DMS114 treated with DMSO at 0.1 percent for 48 hours (cell line): ENCODE data around the gene WDFY2.
"Not testable (repeated sequence)": the region's sequence is repeated elsewhere in the genome, so short reads cannot be mapped to it uniquely, and the experiment has no call there.

ENCODE experiments used
- DNase-seq: peaks from one replicate; lab custom pipeline; 2025; ENCODE audit not compliant: unreplicated experiment; lab: John Stamatoyannopoulos, UW

The WDFY2 gene

GRCh38 chr13:51629491-51630287 lies 45.4 kb downstream of the WDFY2 start:
- DNase-seq: no peak

DNA sequence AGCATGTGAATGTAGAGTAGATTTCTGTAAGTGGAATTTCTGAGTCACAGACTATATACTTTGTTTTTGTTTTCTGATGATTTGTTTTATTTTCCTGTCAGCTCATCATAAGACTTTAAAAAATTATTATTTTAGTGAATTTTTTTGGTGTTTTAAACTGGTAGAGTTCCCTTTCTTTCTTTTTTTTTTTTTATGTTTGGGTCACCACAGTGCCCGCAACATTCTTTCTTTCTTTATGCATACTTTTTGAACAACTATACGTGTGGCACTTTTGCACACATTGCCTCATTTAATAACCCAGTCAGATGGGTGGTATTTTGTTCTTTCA lies 46.0 kb downstream of the WDFY2 start:
- DNase-seq: no peak

DNA sequence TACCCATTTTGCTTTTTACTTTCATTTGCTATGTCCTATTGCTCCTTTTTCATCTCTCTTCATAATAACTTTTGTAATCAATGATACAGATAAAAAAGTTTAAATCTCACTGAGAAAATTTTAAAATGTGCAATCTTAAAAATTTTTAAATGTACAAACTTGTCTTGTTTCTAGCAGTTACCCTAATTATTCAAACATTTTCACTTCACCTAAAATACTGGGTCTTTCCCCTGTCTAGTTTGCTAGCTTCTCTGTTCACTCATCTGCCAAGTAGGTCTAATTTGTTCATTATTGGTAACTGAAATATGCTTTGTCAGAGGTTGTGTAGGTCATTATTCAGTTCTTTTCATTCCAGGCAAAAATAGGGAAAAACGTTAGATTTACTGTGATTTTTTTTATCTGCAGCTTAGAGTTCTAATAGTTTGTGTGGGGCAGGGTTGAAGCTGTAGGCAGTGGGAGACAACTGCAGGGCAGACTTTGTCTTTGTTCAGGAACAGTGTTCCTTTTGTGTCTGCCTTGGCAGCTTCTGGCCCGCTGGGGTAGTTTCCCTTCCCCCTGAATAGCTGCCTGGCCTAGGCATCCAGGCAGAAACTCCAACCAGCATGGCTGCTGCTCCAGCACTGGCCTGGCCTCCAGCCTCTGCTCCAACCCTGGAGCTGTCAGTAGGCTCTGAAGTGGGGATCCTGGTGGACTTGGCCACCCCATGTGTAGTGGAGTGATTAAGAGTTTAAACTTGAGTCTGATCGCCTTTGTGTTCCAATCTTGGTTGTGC lies 48.5 kb downstream of the WDFY2 start:
- DNase-seq: no peak

DNA sequence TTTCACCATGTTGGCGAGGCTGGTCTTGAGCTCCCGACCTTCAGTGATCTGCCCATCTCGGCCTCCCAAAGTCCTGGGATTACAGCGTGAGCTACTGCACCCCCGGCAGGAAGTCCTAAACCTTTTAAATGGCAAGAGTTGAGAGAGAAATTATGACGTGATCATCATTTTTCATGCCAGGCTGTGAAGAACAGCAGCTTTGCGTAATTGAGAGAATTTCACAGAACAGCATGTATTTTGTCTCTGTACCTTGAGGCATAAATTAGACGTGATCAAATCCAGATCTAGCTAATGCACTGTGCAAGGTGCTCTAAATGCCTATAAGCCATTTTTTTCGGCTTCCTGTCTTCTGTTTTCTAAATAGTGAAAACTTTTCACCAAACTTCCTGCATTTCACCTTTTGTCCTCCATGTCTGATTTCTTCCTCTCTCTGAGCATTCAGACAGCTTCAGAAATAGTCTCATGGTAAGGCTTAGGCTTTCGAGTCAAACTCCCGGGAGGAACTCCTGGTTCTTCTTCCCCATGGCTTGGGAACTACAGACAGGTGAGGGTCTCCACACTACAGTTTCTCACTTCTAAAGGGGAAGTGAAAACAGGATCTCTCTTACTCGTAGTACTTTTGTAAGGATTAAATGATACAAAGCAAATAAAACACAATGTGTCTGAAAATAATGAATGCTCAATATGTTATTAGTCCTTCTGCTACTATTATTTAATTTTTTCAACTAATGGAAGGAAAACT lies 51.0 kb downstream of the WDFY2 start:
- DNase-seq: no peak

- no peak for DNase-seq
Observed at GRCh38 chr13:51636349-51636890, 52.2 kb downstream of the WDFY2 start.

GRCh38 chr13:51637852-51638215 lies 53.6 kb downstream of the WDFY2 start:
- DNase-seq: no peak

GRCh38 chr13:51638216-51638871 lies 54.1 kb downstream of the WDFY2 start:
- DNase-seq: no peak

GRCh38 chr13:51639171-51639570 lies 54.9 kb downstream of the WDFY2 start:
- no peak for DNase-seq

- DNase-seq: not testable (repeated sequence)
Observed at GRCh38 chr13:51640696-51641095, 56.4 kb downstream of the WDFY2 start.

DNA sequence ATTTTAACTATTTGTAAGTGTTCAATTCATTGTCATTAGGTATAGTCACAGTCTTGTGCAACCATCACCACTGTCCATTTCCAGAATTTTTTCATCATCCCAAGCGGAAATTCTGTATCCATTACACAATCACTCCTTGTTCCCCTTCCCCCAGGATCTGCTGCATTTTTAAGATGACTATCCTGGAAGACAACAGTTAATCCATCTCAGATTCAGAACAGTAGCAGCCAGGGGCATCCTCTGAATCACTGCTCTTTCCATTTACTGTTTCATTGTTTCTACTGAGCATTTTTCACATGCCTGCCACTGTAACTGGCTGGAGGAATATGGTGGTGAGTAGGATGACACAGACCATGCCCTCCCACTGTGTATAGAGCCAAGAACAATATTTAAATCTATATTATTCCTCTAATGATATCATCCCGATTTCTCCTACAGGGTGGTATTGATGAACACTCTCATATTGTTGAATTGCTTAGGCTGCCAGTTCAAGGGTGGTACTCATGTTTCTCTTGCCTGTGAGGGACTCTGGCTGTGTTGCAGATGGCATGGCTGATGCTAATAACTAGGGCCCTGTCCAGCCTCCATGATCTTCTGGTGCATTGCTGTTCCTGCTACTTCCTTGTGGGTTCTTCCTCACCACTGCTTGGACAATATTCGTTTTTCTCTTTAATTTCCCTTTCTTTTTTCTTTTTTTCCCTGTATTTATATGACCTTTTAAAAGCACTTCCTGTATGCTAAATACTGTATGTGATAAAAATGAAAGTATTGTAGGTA lies 59.0 kb downstream of the WDFY2 start:
- DNase-seq: no peak

DNA sequence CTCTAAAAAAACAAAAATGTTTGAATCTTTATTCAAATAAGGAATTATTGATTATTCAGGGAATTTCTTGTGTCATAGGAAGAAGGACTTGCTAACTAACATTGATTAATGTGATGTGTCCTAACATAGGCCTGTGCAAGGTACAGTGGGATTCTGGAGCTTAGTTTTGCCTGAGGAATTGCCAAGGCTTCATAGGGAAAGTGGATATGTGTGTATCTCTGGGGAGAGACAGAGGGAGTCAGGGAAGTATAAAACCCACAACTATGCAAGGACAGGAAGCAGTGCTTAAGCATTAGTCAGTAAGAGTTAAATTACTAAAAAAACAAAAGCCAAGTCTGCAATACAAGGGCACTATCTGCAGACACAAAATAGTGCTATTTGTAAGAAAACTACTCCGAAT lies 59.6 kb downstream of the WDFY2 start:
- no peak for DNase-seq

GRCh38 chr13:51644654-51645053 lies 60.4 kb downstream of the WDFY2 start:
- no peak for DNase-seq

DNA sequence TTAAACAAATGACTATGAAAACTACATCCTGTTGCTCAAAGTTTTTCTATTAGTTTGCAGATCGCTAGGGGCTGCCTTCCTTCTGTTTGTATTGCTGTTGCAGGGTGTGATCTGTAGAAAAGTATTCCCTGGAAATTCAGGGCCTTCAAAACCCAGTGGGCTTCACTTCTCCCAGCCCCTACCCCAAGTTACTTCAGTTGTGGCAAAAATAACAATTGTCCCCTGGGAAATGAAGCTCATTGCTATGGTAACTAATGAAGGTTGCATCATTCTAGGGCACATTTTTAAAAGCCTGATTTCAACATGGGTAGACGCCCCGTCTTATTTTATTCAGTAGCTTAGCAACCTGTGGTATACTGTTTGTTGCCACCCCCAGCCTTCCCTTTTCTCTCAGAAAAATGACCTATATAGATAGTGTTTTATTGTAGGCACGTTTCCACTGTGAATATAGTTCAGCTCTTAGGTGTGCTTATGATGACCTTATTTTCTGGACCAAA lies 60.9 kb downstream of the WDFY2 start:
- no peak for DNase-seq

- no peak for DNase-seq
Observed at GRCh38 chr13:51645761-51646670, 61.8 kb downstream of the WDFY2 start.

DNA sequence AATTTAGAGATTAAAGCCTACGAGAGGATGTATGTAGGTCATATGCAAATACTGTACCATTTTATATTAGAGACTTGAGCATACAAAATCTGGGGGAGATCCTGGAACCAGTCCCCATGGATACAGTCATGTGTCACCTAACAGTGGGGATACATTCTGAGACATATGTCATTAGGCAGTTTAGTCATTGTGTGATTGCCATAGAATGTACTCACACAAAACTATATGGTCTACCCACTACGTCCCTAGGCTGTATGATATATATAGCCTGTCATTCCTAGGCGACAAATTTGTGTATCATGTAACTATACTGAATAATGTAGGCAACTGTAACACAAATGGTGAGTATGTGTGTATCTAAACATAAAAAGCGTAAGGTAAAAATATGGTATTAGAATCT lies 62.8 kb downstream of the WDFY2 start:
- DNase-seq: no peak

DNA sequence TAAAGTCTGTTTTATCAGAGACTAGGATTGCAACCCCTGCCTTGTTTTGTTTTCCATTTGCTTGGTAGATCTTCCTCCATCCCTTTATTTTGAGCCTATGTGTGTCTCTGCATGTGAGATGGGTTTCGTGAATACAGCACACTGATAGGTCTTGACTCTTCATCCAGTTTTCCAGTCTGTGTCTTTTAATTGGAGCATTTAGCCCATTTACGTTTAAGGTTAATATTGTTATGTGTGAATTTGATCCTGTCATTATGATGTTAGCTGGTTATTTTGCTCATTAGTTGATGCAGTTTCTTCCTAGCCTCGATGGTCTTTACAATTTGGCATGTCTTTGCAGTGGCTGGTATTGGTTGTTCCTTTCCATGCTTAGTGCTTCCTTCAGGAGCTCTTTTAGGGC lies 67.9 kb downstream of the WDFY2 start:
- DNase-seq: not testable (repeated sequence)

DNA sequence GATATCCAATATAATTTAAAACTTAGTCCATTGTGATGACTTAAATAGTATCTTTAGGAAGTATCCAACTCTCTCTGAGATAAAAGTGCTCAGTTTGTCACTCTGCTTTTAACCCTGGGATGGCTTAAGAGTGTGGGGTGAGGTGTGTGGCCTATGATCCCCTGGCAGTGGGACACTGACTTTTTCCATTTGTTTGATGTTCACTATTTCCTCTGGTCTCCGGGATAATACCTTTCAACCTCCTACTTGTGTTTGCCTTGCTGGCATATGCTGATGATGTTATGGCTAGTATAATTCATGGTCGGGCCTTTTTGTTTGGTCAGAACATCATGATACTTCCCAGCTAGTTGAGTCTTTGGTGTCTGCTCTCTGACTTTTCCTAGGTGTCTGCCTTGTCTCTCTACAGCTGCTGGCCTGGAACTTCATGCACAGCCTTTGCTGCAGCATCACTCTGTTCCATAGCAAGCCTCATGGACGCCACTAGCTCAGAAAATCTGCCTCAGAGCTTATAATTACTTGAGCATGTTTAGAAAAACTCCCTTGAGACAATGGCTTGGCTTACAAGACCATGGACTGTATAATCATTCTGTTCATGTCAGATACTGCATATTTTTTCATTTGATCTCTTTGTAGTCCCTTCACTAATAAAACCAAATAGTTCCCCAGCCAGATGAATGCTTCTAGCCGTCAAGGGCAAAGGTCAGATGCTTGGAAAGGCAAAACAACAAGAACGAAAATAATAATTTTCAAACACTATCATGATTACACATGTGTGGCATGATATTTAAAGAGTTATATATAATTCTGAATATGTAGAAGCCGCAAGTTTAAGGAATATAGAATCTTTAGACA lies 75.2 kb downstream of the WDFY2 start:
- DNase-seq: no peak

DNA sequence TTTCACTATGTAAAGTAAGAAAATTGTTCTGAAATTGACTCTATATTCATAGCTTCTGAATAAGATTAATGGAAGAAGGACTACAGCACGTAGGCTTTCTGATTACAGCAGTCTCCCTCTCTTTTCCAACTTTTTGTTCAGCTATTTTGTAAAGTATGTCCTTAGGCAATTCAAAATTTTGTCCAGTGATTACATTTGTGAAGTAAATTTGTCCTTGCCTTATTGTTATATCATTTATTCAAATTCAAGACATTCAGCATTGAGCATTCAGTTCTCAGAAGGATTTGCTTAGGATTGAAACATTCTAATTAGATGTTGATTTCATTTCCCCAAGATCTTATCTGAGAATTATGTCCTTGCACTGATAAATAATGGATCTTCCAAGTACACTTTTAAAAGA lies 76.6 kb downstream of the WDFY2 start:
- no peak for DNase-seq
